B cell (primary cell): ENCODE data around the gene EXOC6B. TPM values are rescaled to one million over a fixed set of nuclear protein-coding genes. Genes with fewer than 3 reads are reported as not detected.

Experiments
- ATAC-seq: fragments of 200-7000 bp; cut with Tn5 transposase; one replicate; pipeline ENCODE4 v1.10.0; 2021; ENCODE audit warnings: low read depth, mild to moderate bottlenecking, moderate number of reproducible peaks, moderate library complexity
- CTCF ChIA-PET: fragments of 350-600 bp; sonication (Branson Sonifier 250); formaldehyde crosslinking; loops from one replicate; lab custom pipeline; 2021; ENCODE audit warnings: antibody characterized with exemption, inconsistent platforms; lab: Charles Lee
- POLR2A ChIA-PET: fragments of 350-600 bp; sonication (Branson Sonifier 250); formaldehyde crosslinking; loops from one replicate; lab custom pipeline; 2021; ENCODE audit warnings: antibody characterized with exemption; lab: Charles Lee
- DNase-seq: peaks from one replicate; pipeline ENCODE4 v3.0.0; 2013
- H2AFZ ChIP-seq: 2 replicates; pipeline ENCODE4 v1.6.1; 2012; ENCODE audit warnings: mild to moderate bottlenecking, low read depth, low read length; ENCODE audit not compliant: insufficient read depth, poor library complexity, severe bottlenecking
- H3K27ac ChIP-seq, 2 donors: 1 replicate in 1 of 2; 2 replicates in 1 of 2; pipeline ENCODE4 v1.5.1; 2012 to 2013; ENCODE audit warnings: low read length in 2 of 2, mild to moderate bottlenecking in 2 of 2, moderate library complexity in 1 of 2
- H3K27me3 ChIP-seq, 4 experiments: fragments of 200-600 bp in 1 of 4; sonication (generic) in 1 of 4; replicated peaks in 1 of 4; 1 replicate in 2 of 4; 2 replicates in 2 of 4; pipeline versions ENCODE4 v1.6.1 to v1.7.0; 2013 to 2016; ENCODE audit warnings: low read length in 3 of 4, mild to moderate bottlenecking in 2 of 4, mixed read lengths in 1 of 4, moderate library complexity in 1 of 4; ENCODE audit not compliant: insufficient read depth in 4 of 4, control insufficient read depth in 3 of 4; ENCODE audit errors: control extremely low read depth in 1 of 4
- H3K36me3 ChIP-seq, 2 experiments: replicated peaks in 1 of 2; 1 replicate in 1 of 2; 2 replicates in 1 of 2; pipeline versions ENCODE4 v1.6.1 to v1.7.1; 2013; ENCODE audit warnings: low read length in 1 of 2; ENCODE audit not compliant: insufficient read depth in 2 of 2, control insufficient read depth in 1 of 2; ENCODE audit errors: control extremely low read depth in 1 of 2, extremely low read depth in 1 of 2
- H3K4me1 ChIP-seq, 2 donors: fragments of 200-600 bp in 1 of 2; sonication (generic) in 1 of 2; 1 replicate in 1 of 2; 2 replicates in 1 of 2; pipeline versions ENCODE4 v1.5.1 to v1.6.1; 2013 to 2017; ENCODE audit warnings: low read length in 2 of 2; ENCODE audit not compliant: control insufficient read depth in 2 of 2, insufficient read depth in 2 of 2
- H3K4me2 ChIP-seq: replicated peaks from 2 replicates; pipeline ENCODE3; 2012; ENCODE audit warnings: mild to moderate bottlenecking, low read depth, low read length; ENCODE audit not compliant: poor library complexity, severe bottlenecking
- H3K4me3 ChIP-seq, 5 experiments: fragments of 200-600 bp in 1 of 5; sonication (generic) in 1 of 5; 1 replicate in 3 of 5; 2 replicates in 2 of 5; pipeline versions ENCODE4 v1.5.1 to v1.7.0; 2011 to 2016; ENCODE audit warnings: low read length in 4 of 5, mild to moderate bottlenecking in 4 of 5, low read depth in 2 of 5, control low read depth in 1 of 5, moderate library complexity in 1 of 5; ENCODE audit not compliant: insufficient read depth in 1 of 5; ENCODE audit errors: control extremely low read depth in 1 of 5, extremely low read depth in 1 of 5
- H3K79me2 ChIP-seq: fragments of 200-600 bp; sonication (generic); one replicate; pipeline ENCODE4 v1.6.0; 2016; ENCODE audit warnings: low read length; ENCODE audit not compliant: control insufficient read depth, insufficient read depth
- H3K9ac ChIP-seq: fragments of 200-600 bp; sonication (generic); 2 replicates; pipeline ENCODE4 v1.6.1; 2017; ENCODE audit warnings: mild to moderate bottlenecking, low read length, moderate library complexity
- H3K9me3 ChIP-seq, 3 donors: one replicate each; pipeline versions ENCODE4 v1.6.1 to v1.7.1; 2013; ENCODE audit warnings: low read length in 2 of 3; ENCODE audit not compliant: control insufficient read depth in 2 of 3, insufficient read depth in 1 of 3; ENCODE audit errors: control extremely low read depth in 1 of 3
- H4K20me1 ChIP-seq: 2 replicates; pipeline ENCODE4 v1.6.0; 2012; ENCODE audit warnings: mild to moderate bottlenecking, low read length; ENCODE audit not compliant: insufficient read depth, control insufficient read depth, poor library complexity, severe bottlenecking
- H3K27ac Mint-ChIP-seq: one replicate; pipeline ENCODE4 v1.8.0; 2021; ENCODE audit warnings: mixed read lengths
- H3K27me3 Mint-ChIP-seq: one replicate; pipeline ENCODE4 v1.8.0; 2021; ENCODE audit warnings: mixed read lengths
- H3K4me1 Mint-ChIP-seq: one replicate; pipeline ENCODE4 v1.8.0; 2021; ENCODE audit warnings: mixed read lengths
- H3K4me3 Mint-ChIP-seq: one replicate; pipeline ENCODE4 v1.8.0; 2021; ENCODE audit warnings: mixed read lengths
- H3K9me3 Mint-ChIP-seq: one replicate; pipeline ENCODE4 v1.8.0; 2022; ENCODE audit warnings: mixed read lengths; ENCODE audit not compliant: insufficient read depth
- EZH2 ChIP-seq: IDR thresholded peaks from 2 replicates; pipeline ENCODE4 v1.6.1; 2012; ENCODE audit warnings: borderline replicate concordance, low read depth, mild to moderate bottlenecking, moderate library complexity, low read length; ENCODE audit not compliant: insufficient read depth, poor library complexity, severe bottlenecking
- WGBS: methylation state at CpG from one replicate; pipeline ENCODE4 v1.1.5; 2013; ENCODE audit warnings: missing lambda C conversion rate; ENCODE audit not compliant: insufficient coverage; 5-methylcytosine and 5-hydroxymethylcytosine counted together
- intact Hi-C: fragments of 100-400 bp; cut with micrococcal nuclease; formaldehyde crosslinking; loops from one replicate; pipeline ENCODE4 v1.10.0; 2022
- polyA plus RNA-seq: library from polyadenylated mRNA; depleted of rRNA; stranded (reverse); fragments of >200 nt; gene quantifications from 2 replicates; pipeline ENCODE4 v1.2.3, GENCODE V29; 2012
- total RNA-seq, 2 donors: library from RNA; stranded (reverse); fragments of 120-200 nt in 1 of 2; gene quantifications; 1 replicate in 1 of 2; 2 replicates in 1 of 2; pipeline versions ENCODE4 v1.2.3 to v1.2.4, GENCODE V29; 2013 to 2022
- TF ChIP-seq, protein P1 (sequence below): fragments of 200-600 bp; IDR thresholded peaks from one replicate; pipeline ENCODE4 v1.8.0; 2022; ENCODE audit warnings: antibody characterized with exemption, mild to moderate bottlenecking

EXOC6B gene
- total and polyA plus RNA-seq, 2 donors (not counting 1 experiment from before 2014, with no cell fraction given), result 4.8 to 22.6 TPM

DNA sequence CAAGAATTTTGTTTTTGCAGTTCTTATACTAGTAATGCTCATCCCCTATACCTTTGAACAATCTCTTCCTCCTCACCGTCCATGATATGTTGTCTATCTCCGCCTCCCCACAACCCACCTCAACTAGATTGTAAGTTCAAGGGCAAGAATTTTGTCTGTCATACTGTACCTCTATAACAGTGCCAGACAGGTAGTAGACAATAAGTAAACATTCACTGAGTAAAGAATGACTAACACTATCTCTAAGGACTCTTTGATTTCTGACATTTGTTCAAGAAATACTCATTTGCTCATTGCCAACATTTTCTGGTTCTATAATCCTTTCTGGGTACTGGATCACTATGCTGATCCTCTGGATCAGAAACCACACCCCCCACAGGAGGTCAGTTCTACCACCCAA, 82.4 kb downstream of the EXOC6B start:
- H3K4me3 Mint-ChIP-seq, result no peak overlapping the region
- no peaks in the 10 kb centered on the region for H3K27me3 ChIP-seq
- no peak overlapping the region for H3K4me2 ChIP-seq
- no peaks in the 10 kb centered on the region for H3K79me2 ChIP-seq
- DNase-seq (no peak), ATAC-seq (no peak)
- no peak overlapping the region for H3K27ac ChIP-seq
- H3K4me1 Mint-ChIP-seq, result no peaks in the 10 kb centered on the region
- H3K9me3 ChIP-seq, result no peaks in the 10 kb centered on the region
- H3K4me3 ChIP-seq, result no peak overlapping the region
- intact Hi-C loops, result no loop called here
- no peak for TF ChIP-seq EZH2
- TF ChIP-seq, protein P1, sequence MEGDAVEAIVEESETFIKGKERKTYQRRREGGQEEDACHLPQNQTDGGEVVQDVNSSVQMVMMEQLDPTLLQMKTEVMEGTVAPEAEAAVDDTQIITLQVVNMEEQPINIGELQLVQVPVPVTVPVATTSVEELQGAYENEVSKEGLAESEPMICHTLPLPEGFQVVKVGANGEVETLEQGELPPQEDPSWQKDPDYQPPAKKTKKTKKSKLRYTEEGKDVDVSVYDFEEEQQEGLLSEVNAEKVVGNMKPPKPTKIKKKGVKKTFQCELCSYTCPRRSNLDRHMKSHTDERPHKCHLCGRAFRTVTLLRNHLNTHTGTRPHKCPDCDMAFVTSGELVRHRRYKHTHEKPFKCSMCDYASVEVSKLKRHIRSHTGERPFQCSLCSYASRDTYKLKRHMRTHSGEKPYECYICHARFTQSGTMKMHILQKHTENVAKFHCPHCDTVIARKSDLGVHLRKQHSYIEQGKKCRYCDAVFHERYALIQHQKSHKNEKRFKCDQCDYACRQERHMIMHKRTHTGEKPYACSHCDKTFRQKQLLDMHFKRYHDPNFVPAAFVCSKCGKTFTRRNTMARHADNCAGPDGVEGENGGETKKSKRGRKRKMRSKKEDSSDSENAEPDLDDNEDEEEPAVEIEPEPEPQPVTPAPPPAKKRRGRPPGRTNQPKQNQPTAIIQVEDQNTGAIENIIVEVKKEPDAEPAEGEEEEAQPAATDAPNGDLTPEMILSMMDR, result no peak
- H2AFZ ChIP-seq, result no peak overlapping the region
- no peaks in the 10 kb centered on the region for H3K9me3 Mint-ChIP-seq
- H3K27me3 Mint-ChIP-seq, result no peaks in the 10 kb centered on the region
- no peak overlapping the region for H3K27ac Mint-ChIP-seq
- ChIA-PET POLR2A (no interaction called here), CTCF (no interaction called here)
- no CpG with 5 or more reads among the region's 2 CpGs for WGBS
- H3K36me3 ChIP-seq, result no peaks in the 10 kb centered on the region
- no peak overlapping the region for H3K9ac ChIP-seq
- H3K4me1 ChIP-seq, result no peaks in the 10 kb centered on the region
- no peaks in the 10 kb centered on the region for H4K20me1 ChIP-seq

DNA sequence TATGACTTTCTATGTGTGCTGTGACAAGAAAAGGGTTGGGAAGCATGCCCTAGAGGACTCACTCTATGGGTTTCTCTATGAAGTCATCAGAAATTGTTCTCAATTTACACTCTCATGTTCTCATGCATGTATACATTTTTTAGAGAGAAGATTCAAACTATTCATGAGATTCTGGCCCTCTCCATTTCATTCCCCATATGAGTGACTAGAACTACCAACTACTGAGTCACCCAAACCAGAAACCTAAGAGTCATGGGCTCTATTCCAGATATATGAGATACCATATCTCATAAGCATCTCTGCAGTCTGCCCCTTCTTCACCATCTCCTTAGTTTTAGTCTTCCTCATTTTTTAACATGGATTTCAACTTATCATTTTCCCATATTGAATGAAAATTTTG, 87.7 kb downstream of the EXOC6B start:
- no peak overlapping the region for H3K4me3 ChIP-seq
- no peaks in the 10 kb centered on the region for H3K4me1 ChIP-seq
- H3K9me3 ChIP-seq, result no peaks in the 10 kb centered on the region
- no peak overlapping the region for H3K27ac ChIP-seq
- ChIA-PET CTCF (no interaction called here), POLR2A (no interaction called here)
- TF ChIP-seq EZH2, result no peak
- TF ChIP-seq, protein P1, result no peak
- H3K9me3 Mint-ChIP-seq, result no peaks in the 10 kb centered on the region
- intact Hi-C loops, result no loop called here
- no peaks in the 10 kb centered on the region for H3K79me2 ChIP-seq
- H3K9ac ChIP-seq, result no peak overlapping the region
- no peak overlapping the region for H3K4me3 Mint-ChIP-seq
- DNase-seq (no peak), ATAC-seq (no peak)
- H3K4me1 Mint-ChIP-seq, result no peaks in the 10 kb centered on the region
- no peaks in the 10 kb centered on the region for H4K20me1 ChIP-seq
- H2AFZ ChIP-seq, result no peak overlapping the region
- H3K4me2 ChIP-seq, result no peak overlapping the region
- H3K27ac Mint-ChIP-seq, result no peak overlapping the region
- no peaks in the 10 kb centered on the region for H3K27me3 ChIP-seq
- H3K36me3 ChIP-seq, result no peaks in the 10 kb centered on the region
- no peaks in the 10 kb centered on the region for H3K27me3 Mint-ChIP-seq
